ENCODE results near the gene REEP2.

The REEP2 gene

GRCh38 chr5:138418444-138418843, 20.4 kb upstream of the REEP2 start:
- H3K27ac ChIP-seq, result no peak overlapping the region
- no peak for TF ChIP-seq ZFX (IDR thresholded peaks at IDR 0.05)
- TF ChIP-seq, protein P1, sequence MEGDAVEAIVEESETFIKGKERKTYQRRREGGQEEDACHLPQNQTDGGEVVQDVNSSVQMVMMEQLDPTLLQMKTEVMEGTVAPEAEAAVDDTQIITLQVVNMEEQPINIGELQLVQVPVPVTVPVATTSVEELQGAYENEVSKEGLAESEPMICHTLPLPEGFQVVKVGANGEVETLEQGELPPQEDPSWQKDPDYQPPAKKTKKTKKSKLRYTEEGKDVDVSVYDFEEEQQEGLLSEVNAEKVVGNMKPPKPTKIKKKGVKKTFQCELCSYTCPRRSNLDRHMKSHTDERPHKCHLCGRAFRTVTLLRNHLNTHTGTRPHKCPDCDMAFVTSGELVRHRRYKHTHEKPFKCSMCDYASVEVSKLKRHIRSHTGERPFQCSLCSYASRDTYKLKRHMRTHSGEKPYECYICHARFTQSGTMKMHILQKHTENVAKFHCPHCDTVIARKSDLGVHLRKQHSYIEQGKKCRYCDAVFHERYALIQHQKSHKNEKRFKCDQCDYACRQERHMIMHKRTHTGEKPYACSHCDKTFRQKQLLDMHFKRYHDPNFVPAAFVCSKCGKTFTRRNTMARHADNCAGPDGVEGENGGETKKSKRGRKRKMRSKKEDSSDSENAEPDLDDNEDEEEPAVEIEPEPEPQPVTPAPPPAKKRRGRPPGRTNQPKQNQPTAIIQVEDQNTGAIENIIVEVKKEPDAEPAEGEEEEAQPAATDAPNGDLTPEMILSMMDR (conservative IDR thresholded peaks at IDR 0.05), result no peak

- TF ChIP-seq ZFX (IDR thresholded peaks at IDR 0.05), result no peak
- TF ChIP-seq, protein P1 (conservative IDR thresholded peaks at IDR 0.05), result no peak
These were observed 13.8 kb upstream of the REEP2 start for GRCh38 chr5:138425079-138425478.

DNA sequence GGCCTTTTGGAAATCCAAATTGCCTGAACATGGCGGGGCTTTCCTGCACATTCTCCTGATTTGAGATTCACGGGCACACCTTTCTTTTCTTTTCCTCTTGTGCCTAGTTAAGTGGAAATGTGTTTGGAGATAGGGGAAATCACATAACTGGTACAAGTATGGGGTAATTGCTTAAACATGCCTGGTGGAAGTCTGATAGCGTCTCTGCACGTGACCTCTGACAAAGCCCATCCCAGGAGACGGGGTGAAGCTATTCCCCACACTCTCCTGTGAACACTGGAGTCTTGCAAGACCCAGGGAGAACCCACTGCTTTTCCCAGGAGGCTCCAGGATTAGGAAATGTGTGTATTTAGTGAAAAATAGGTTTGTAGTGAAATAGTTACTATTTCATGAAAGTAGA, 2.9 kb upstream of the REEP2 start:
- H3K27ac ChIP-seq, result no peak overlapping the region
- TF ChIP-seq, protein P1 (conservative IDR thresholded peaks at IDR 0.05), result no peak
- TF ChIP-seq ZFX (IDR thresholded peaks at IDR 0.05), result no peak

More at GRCh38 chr5:138425079-138425478, 13.8 kb upstream of the REEP2 start:
- H3K27ac ChIP-seq, result no peak overlapping the region

- H3K27ac ChIP-seq, result no peak overlapping the region
- TF ChIP-seq ZFX (IDR thresholded peaks at IDR 0.05), result no peak
- TF ChIP-seq, protein P1 (conservative IDR thresholded peaks at IDR 0.05), result no peak
These were observed 694 bp upstream of the REEP2 start for GRCh38 chr5:138438003-138438723.

DNA sequence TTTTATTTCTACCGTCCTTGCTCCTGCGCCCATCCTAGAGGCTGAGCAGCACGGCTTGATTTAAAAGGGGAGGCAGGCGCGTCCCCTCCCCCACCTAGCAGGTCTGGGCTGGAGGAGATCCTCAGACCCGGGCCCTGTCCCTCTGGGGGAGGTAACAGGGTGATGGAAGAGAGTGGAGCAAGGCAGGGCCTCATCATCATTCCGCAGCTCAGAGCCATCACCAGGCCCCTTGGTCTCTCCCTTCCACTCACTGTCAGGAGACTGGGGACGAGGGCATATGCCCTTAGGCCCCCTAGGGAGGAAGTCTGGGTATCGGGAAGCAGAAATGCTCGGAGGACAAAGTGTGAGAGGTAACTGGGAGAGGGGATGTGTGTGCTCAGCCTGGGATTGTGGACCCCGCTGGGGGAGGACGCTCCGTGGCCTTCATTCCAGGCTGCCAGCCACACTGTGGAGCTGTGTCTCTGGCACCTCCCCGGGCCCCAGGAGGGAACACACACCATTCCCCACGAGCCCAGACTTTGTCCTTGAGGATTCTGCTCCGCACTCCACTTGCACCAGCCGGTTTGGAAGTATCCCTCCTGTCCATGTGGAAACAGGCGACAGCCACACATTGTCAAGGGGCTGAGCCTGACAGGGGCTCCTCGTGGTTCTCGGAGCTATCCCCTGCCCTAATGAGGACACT, 761 bp downstream of the REEP2 start:
- TF ChIP-seq, protein P1 (conservative IDR thresholded peaks at IDR 0.05), result no peak
- TF ChIP-seq ZFX (IDR thresholded peaks at IDR 0.05), result no peak
- H3K27ac ChIP-seq, result no peak overlapping the region; the same call in 1 of the 2 replicates

DNA sequence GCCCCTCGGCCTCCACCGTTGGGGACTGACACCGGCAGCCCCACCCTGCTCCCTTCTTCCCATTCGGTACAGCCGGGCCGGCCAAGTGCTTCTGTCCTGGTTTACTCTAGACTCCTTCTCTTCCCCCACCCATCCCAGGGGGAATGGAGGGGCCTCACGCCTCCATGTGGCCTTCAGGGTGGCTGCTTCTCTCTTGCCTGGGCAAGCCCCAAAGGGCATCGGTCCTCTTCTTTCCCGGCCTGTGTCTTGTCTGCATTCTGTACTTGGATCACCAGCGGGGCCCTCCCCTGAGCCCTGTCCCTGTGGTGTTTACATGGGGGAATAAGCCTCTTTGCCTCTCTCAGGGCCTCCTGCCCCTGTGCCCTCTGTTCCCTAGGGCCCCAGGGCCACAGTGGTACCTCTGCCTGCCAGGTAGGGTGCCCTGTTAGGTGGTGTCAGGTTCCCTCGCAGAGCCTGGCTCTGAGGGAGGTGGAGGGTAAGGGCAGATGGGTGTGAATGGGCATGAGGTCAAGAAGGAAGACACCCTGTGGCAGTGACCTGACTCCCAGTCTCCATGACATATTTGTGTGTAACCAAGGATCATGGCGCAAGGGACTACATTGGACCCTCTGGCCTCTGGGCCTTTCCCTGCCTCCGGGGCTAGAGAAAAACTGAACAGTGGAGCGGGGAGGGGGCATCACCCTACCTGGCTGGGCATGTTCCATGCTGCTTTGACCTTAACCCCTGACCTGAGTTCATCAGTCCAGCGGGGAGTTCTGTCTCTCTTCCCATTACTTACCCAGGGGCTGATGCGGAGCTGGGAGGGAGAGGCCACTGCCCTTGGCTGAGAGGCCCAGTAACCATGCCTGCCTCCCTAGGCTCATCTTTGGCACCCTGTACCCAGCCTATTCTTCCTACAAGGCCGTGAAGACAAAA, 1.6 kb downstream of the REEP2 start:
- H3K27ac ChIP-seq, result no peak overlapping the region
- TF ChIP-seq, protein P1 (conservative IDR thresholded peaks at IDR 0.05), result no peak
- TF ChIP-seq ZFX (IDR thresholded peaks at IDR 0.05), result no peak
